Upper lobe of right lung (tissue), 1 donor: ENCODE results near the gene DYNC2I2. TPM values are rescaled to one million over a fixed set of nuclear protein-coding genes. Genes with fewer than 3 reads are reported as not detected.

Experiments used
- ATAC-seq: fragments of 200-7000 bp; cut with Tn5 transposase; one replicate; pipeline ENCODE4 v1.9.1; 2020; ENCODE audit warnings: mild to moderate bottlenecking, moderate library complexity
- DNase-seq: peaks from one replicate; pipeline ENCODE4 v3.0.0-alpha.2; 2020
- H3K27ac ChIP-seq: fragments of 200-600 bp; one replicate; pipeline ENCODE4 v1.8.0; 2022
- H3K27me3 ChIP-seq: fragments of 200-600 bp; one replicate; pipeline ENCODE4 v1.8.0; 2022; ENCODE audit warnings: mild to moderate bottlenecking
- H3K36me3 ChIP-seq: fragments of 200-600 bp; one replicate; pipeline ENCODE4 v1.8.0; 2022
- H3K4me1 ChIP-seq: fragments of 200-600 bp; one replicate; pipeline ENCODE4 v1.8.0; 2022
- H3K4me3 ChIP-seq: fragments of 200-600 bp; one replicate; pipeline ENCODE4 v1.8.0; 2022; ENCODE audit warnings: mild to moderate bottlenecking
- H3K9me3 ChIP-seq: fragments of 200-600 bp; one replicate; pipeline ENCODE4 v1.8.0; 2022
- CTCF ChIP-seq: fragments of 200-600 bp; IDR thresholded peaks from one replicate; pipeline ENCODE4 v1.8.0; 2022; ENCODE audit warnings: antibody characterized with exemption
- intact Hi-C: fragments of 100-400 bp; cut with DNase I; formaldehyde crosslinking; loops from one replicate; pipeline ENCODE4 v1.11.0; 2022
- total RNA-seq: library from RNA; stranded (reverse); fragmentation: NEBNext Ultra II Directional; extraction: Animal tissue kit (Norgen Biotek cat#: 25700); gene quantifications from one replicate; pipeline ENCODE4 v1.2.1, GENCODE V29; 2021
- donor health status: DM: no; HTN: yes; CAD: no; lungs with severe emphysema.

DYNC2I2 gene
- total RNA-seq, 1 donor from 2014 or later = 37.3 TPM

- no peak overlapping the region for H3K4me3 ChIP-seq
- H3K27me3 ChIP-seq = no peaks in the 10 kb centered on the region
- no peak for TF ChIP-seq CTCF
- peaks cover 28% of the 10 kb centered on the region for H3K4me1 ChIP-seq
- DNase-seq (no peak), ATAC-seq (no peak)
- H3K27ac ChIP-seq = no peak overlapping the region
- peaks cover 65% of the 10 kb centered on the region for H3K36me3 ChIP-seq
- H3K9me3 ChIP-seq = no peaks in the 10 kb centered on the region
- intact Hi-C loops = no loop called here
Observed at GRCh38 chr9:128633057-128633456, 23.6 kb downstream of the DYNC2I2 start.

- no peak overlapping the region for H3K27ac ChIP-seq
- H3K9me3 ChIP-seq = no peaks in the 10 kb centered on the region
- peaks cover 71% of the 10 kb centered on the region for H3K36me3 ChIP-seq
- no peak for TF ChIP-seq CTCF
- H3K27me3 ChIP-seq = no peaks in the 10 kb centered on the region
- intact Hi-C loops = no loop called here
- H3K4me1 ChIP-seq = peaks cover 30% of the 10 kb centered on the region
- DNase-seq (no peak), ATAC-seq (no peak)
- H3K4me3 ChIP-seq = no peak overlapping the region
Observed at GRCh38 chr9:128632486-128632885, 24.2 kb downstream of the DYNC2I2 start.

DNA sequence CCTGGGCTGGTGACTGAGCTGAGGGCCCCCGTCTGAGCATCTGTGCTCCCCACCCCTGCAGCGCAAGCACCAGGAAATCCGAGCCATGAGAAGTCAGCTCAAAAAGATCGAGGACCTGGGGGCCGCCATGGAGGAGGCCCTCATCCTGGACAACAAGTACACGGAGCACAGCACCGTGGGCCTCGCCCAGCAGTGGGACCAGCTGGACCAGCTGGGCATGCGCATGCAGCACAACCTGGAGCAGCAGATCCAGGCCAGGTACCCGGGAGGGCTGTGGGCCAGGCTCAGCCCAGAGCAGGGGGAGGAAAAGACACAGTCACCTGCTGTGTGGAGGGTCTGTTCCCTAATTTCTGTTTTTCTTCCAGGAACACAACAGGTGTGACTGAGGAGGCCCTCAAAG, 24.6 kb downstream of the DYNC2I2 start:
- Histone ChIP-seq H3K9me3 (no peaks in the 10 kb centered on the region), H3K27me3 (no peaks in the 10 kb centered on the region), H3K4me3 (no peak overlapping the region), H3K4me1 (peaks cover 30% of the 10 kb centered on the region), H3K27ac (no peak overlapping the region), H3K36me3 (peaks cover 75% of the 10 kb centered on the region)
- intact Hi-C loops = no loop called here
- no peak for TF ChIP-seq CTCF
- no peak for ATAC-seq
- DNase-seq = no peak

DNA sequence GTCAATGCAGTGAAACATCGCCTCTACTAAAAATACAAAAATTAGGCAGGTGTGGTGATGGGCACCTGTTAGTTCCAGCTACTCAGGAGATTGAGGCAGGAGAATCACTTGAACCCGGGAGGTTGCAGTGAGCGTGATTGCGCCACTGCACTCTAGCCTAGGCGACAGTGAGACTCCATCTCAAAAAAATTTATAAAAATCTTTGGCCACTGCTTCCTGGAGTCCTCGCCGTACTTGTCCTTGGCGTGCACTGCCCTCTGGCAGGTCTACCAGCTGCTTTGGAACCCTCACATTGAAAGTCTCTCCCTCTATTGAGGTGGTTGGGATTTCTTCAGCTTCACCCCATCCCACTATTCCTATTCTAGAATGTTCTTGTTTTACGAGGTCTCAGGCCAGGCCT, 25.0 kb downstream of the DYNC2I2 start:
- ATAC-seq (no peak), DNase-seq (no peak)
- no peaks in the 10 kb centered on the region for H3K9me3 ChIP-seq
- peaks cover 30% of the 10 kb centered on the region for H3K4me1 ChIP-seq
- no peak for TF ChIP-seq CTCF
- H3K36me3 ChIP-seq = peaks cover 80% of the 10 kb centered on the region
- no peak overlapping the region for H3K27ac ChIP-seq
- H3K27me3 ChIP-seq = no peaks in the 10 kb centered on the region
- no peak overlapping the region for H3K4me3 ChIP-seq
- intact Hi-C loops = no loop called here

GRCh38 chr9:128629852-128630545, 26.6 kb downstream of the DYNC2I2 start:
- H3K27ac ChIP-seq = no peak overlapping the region
- intact Hi-C loops = no loop called here

More at GRCh38 chr9:128629852-128630545, 26.6 kb downstream of the DYNC2I2 start:
- Histone ChIP-seq H3K9me3 (no peaks in the 10 kb centered on the region), H3K4me3 (no peak overlapping the region), H3K4me1 (peaks cover 17% of the 10 kb centered on the region), H3K27me3 (no peaks in the 10 kb centered on the region), H3K36me3 (peaks cover 96% of the 10 kb centered on the region)
- DNase-seq (no peak), ATAC-seq (no peak)
- TF ChIP-seq CTCF = no peak
